HG03060 (cell line): ENCODE data around the gene CYP1A2.
"Not testable (repeated sequence)": the region's sequence is repeated elsewhere in the genome, so short reads cannot be mapped to it uniquely, and the experiment has no call there.

ENCODE experiments used
- ATAC-seq: cut with Tn5 transposase; IDR thresholded peaks from one replicate; pipeline ENCODE4 v1.9.1; 2021; ENCODE audit warnings: low read depth, moderate number of reproducible peaks; ENCODE audit not compliant: unreplicated experiment

CYP1A2 gene

DNA sequence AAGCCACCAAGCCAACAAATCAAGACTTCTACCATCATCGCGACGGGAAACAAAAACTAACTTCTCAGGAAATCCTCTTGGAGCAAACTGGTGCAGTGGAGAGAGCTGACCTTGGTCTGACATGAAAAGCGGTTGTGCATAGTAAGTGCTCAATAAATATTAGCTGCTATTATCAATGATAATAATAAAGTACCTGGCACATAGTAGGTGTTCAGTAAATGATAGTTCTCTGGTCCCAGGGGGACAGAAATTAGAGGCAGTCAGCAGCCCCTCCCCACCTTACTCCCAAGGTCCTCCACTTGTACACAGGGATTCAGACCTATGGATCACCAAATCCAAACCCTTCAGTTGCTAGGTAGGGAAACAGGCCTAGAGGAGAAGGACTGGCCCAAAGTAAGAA, 27.2 kb downstream of the CYP1A2 start:
- ATAC-seq: no peak

GRCh38 chr15:74776821-74777768, 28.4 kb downstream of the CYP1A2 start:
- ATAC-seq: no peak

DNA sequence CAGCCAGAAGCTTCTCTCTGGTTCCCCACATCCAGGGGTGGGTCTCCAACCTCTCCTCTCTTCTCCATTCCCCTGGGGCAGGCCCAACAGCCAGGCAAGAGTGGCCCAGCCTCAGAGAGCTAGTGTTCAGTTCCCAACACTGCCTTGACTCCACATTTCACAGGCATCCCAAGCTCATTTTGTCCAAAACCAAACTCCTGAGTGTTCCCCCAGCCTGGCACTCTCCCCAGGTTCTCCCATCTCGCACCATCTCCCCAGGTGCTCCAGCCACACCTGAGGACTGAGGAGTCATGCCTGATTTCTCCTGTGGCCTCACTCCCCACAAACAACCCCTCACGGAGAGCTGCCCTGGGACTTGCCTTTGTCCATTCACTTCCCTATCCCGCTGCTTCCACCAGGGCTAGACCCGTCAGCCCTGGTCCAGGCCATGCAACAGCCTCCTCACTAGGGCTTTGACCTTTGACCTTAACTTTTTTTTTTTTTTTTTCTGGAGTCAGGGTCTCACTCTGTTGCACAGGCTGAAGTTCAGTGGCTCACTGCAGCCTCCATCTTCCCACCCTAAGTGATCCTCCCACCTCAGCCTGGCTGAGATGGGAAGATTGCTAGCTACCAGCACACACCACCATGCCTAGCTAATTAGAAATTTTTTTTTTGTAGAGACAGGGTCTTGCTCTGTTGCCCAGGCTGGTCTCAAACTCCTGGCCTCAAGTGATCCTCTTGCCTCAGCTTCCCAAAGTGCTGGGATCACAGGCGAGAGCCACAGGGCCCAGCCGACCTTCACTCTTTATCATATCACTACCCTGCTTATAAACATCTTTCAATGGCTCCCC, 29.3 kb downstream of the CYP1A2 start:
- ATAC-seq: no peak

DNA sequence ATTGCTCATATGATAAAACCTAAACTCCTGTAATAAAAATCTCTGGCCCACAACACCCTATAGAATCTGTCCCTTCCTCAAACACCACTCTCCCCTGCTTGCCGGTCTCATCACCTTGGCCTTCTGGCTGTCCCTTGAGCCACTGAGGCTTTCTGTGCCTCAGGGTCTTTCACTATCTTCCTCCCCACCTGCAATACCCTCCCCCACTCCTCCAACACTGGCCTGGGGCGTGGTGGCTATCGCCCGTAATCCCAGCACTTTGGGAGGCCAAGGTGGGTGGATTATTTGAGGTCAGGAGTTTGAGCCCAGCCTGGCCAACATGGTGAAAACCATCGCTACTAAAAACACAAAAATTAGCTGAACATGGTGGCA, 29.9 kb downstream of the CYP1A2 start:
- no peak for ATAC-seq

GRCh38 chr15:74779162-74779648, 30.6 kb downstream of the CYP1A2 start:
- ATAC-seq: no peak

GRCh38 chr15:74780523-74781430, 32.1 kb downstream of the CYP1A2 start:
- ATAC-seq: no peak

- no peak for ATAC-seq
These were observed 33.0 kb downstream of the CYP1A2 start, which contains the start of gene CSK for GRCh38 chr15:74781431-74782258. CSK (plus strand) TSS chr15:74782080; CDS start chr15:74798298, 16,218 bp downstream.

GRCh38 chr15:74782259-74783071, 33.8 kb downstream of the CYP1A2 start:
- ATAC-seq: no peak

DNA sequence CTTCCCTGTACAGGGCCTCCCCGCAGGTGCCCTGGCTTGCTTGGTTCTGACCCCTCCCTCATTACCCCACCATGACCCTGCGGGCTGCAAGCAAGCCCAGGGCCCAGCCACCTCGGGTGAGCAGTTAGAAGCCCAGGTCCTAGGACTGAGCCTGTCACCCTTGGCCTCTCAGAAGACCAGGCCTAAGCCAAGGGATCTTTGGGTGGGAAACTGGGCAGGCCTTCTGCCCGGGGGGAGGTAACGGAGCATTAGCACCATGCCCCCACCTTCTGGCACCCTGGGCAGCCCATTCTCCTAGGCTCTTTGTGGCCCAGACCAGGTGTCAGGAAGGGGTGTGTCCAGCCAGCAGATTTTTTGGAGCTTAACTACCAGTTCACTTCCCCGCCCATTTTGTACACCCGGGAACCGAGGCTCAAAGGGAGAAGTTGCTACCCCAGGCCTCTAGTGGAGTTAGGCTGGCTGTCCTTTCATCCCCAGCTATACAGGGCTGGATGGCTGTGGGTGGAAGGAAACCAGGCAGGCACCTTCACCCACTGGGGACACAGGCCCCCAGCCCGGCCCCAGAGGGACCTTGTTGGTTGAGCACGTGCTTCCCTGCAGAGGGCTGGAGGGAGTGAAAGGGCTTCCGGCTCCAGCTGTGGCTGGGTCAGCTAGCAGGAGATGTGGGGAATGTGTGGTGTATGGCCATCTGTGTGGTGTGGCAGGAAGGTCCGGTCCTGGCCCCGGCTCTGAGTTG, 34.6 kb downstream of the CYP1A2 start:
- ATAC-seq: no peak

- ATAC-seq: no peak
These were observed 35.1 kb downstream of the CYP1A2 start for GRCh38 chr15:74783808-74784175.

DNA sequence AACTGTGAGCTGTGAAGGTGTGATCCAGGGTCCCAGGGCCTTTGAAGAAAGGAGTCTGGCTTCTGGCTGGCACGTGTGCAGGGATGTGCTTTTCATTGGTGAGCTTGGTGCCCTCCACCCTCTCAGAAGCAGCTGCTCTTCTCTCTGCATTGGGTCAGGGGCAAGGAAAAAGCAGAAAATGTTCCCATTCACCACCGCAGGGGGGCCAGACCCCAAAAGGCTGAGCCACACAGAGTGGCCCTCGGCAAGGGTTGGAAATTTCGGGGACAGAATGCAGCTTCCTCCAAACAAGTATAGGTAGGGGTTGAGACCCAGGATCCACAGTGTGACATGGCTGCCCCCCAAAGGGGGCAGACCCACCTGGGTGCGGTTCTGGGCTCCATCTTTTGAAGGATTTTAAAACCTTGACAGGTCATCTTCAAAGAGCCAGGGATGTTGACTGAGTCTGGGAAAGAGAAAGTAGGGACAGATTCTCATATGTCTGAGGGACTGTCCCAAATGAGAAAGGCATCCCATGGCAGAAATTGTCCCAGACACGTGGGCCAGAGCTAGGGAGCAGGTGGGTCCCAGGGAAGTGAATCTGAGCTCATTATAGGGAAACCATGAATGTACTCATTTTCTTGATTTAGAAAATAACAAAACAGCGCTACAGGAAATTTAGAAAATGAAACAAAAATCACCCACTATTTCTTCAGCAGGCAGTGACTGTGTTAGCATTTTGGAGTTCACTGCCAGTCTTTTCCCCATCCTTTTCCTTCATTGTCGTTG, 36.0 kb downstream of the CYP1A2 start:
- no peak for ATAC-seq

GRCh38 chr15:74785194-74786032, 36.8 kb downstream of the CYP1A2 start:
- ATAC-seq: no peak

DNA sequence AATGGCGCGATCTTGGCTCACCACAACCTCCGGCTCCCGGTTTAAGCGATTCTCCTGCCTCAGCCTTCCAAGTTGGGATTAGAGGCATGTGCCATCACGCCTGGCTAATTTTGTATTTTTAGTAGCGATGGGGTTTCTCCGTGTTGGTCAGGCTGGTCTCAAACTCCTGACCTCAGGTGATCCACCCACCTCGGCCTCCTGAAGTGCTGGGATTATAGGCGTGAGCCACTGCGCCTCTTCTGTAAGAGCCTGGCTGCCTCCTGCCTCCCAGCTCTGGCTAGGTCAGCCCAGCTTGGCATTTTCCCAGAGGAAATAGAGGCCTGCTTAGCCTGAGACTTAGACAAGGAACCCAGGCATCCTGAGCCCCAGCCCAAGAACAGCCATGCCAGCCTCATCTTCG, 37.4 kb downstream of the CYP1A2 start:
- ATAC-seq: not testable (repeated sequence)

DNA sequence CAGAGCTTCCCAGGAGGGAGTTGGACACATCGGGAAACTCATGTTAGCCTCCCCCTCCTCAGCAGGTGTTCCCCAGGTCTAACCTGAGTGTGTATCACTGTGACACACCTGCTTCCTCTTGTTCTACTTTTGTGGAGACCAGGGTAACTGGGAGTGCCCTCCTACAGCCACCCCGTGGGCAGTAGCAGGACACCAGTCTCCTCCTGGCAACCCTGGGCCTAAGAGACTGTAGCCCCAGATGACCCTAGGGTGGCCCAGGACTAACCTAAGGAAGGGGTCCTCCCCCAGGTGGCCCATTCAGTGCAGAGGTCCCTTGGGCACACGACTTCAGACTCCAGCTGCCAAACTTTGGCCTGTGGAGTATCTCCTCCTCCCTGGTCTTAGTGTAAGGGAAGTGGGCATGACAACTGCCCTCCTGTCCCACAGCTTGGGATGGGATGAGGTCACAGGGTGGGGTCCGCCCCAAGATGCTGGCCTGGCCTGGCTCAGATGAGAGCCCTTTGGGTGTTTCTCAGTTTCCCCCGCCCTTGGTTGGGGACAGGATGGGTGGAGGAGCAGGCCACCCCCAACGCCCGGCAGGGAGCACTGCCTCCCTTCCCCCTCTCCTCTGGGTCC, 38.0 kb downstream of the CYP1A2 start:
- ATAC-seq: no peak

GRCh38 chr15:74787251-74788041, 38.8 kb downstream of the CYP1A2 start:
- peak; percentile 35 for ATAC-seq
